HG02973 (cell line): ENCODE results near the gene MBD3.

Experiments used
- ATAC-seq: cut with Tn5 transposase; IDR thresholded peaks from one replicate; pipeline ENCODE4 v1.9.1; 2021; ENCODE audit warnings: moderate library complexity; ENCODE audit not compliant: unreplicated experiment

MBD3 gene

DNA sequence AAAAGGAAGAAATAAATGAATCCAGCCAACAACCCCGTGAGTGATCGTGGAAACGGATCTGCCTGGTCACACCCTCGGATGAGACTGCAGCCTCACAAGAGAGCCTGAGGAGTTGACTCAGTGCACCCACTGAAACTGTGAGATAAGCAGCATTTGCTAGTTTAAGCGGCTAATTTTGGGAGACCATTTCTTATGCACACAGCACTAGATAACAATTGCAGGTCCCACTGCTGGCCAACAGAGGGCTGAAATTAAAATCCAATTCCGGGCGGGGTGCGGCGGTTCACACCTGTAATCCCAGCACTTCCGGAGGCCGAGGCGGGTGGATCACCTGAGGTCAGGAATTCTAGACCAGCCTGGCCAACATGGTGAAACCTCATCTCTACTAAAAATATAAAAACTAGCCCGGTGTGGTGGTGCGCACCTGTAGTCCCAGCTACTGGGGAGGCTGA is 9.0 kb upstream of the MBD3 start:
- no peak for ATAC-seq

DNA sequence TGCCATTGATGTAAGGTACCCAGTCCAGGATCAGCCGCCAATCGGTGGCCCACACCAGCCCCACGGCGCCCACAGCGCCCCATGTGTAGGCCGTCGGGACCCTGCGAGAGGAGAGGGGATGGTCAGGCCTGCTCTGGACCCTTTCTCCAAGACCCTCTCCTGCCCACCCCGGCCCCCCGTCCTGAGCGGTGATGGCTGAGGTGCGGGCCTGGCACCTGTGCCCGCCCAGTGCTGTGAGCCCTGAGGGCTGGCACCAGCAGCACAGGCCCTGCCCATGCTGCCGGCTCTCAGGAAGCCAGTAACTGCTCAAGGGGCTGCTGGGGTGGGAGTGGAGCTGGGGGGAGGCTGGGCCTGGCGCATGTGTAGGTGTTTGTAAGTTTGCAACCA is 6.8 kb upstream of the MBD3 start:
- ATAC-seq, result no peak

DNA sequence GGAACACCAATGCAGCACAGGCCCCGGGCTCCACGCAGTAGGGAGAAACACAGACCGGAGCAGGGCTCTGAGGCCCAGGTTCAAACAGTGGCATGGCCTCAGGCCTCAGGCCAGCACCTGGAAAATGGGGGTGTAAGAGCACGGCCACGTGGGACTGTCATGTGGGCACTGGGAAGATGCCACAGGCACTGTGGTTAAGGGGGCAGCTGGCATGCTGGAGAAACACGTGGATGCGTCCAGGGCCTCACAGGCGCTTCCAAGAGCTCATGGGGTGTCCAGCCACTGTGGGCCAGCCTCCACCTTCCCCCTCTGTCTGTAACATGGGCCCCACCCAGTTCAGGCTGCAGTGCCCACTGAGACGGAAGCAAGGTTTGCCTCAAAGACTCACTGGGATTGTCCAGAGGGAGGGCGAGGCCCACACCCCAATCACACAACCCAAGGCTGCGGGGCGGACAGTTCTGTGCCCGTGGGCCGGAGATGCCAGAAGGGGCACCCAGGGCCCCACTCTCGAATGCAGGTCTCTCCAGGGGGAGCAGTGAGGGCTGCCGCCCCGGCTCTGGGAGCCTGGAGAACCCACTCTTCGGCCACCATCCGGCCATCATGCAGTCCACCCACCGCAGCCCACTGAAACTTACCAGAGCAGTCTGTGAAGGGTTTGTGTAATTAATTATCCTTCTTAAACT is 6.3 kb upstream of the MBD3 start:
- no peak for ATAC-seq

DNA sequence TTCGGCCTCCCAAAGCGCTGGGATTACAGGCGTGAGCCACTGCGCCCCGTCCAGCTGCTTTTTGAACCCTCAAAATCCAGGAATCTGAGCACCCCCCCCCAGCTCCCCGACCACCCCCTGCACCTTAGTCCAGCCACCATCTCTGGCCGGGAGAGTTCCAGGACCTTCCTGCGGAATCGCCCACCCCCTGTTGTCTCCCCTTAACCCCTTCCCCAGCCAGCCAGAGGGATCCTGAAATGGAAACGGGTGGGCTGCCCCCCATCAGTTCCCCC is 772 bp upstream of the MBD3 start:
- ATAC-seq, result no peak

DNA sequence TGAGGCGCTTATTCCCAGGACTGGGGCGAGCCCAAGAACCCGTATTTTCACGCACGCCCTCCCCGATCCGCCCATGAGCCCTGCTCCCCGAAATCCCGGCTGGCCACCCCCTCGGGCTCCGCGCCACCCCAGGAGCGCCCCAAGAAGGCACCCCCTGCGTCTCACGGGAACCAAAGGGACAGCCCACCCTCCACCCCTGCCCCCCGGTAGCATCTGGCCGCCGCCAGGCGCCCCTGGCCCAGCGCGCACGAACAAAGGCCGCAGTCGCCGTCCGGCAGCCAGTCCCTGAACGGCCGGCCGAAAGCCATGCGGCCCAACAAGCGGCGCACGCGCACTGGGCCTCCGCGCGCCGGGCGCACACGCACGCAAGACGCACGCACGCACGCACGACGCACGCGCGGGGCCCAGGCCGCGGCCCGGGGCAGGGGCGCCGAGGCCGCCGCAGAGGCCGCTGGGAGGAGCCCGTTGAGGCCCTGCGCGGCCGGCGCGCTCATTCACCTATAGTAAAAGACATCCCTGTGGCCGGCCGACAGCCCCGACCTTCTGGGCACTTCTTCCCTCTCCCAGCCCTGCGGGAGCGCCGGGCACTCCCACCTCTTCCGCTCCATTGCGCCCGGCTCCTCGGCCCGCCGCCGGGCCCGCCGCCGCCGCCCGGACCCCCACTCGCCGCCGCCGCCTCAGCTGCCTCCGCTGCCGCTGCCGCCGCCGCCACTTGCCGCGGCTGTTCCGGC is 476 bp downstream of the MBD3 start:
- peak; percentile 44 for ATAC-seq

DNA sequence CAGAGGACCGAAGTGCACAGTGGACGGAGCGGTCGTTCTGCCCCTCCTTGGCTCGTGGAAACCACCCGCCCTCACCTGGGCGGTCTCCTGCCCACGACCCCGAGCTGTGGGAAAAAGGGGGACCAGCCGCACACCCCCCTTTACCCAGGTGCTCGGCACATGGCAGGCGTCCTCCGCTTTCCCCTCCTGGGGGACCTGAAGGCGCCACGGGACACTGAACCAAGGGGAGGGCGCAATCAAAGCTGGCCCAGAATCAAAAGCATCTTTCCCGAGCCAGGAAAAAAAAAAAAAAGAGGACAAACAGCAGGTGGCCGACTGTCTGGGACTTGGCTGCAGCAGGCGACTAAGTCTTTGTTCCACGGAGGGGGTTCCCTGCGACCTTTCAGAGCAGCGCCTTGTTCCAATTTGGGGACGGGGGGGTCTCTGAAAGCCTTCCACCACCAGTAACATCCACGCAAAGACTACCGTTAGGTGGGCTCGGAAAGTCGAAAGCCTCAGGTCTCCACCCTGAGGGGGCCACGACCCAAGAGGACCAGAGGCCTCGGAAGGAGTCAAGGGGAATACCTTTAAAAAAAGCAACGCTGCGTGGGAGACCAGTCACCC is 1.1 kb downstream of the MBD3 start:
- ATAC-seq, result no peak

DNA sequence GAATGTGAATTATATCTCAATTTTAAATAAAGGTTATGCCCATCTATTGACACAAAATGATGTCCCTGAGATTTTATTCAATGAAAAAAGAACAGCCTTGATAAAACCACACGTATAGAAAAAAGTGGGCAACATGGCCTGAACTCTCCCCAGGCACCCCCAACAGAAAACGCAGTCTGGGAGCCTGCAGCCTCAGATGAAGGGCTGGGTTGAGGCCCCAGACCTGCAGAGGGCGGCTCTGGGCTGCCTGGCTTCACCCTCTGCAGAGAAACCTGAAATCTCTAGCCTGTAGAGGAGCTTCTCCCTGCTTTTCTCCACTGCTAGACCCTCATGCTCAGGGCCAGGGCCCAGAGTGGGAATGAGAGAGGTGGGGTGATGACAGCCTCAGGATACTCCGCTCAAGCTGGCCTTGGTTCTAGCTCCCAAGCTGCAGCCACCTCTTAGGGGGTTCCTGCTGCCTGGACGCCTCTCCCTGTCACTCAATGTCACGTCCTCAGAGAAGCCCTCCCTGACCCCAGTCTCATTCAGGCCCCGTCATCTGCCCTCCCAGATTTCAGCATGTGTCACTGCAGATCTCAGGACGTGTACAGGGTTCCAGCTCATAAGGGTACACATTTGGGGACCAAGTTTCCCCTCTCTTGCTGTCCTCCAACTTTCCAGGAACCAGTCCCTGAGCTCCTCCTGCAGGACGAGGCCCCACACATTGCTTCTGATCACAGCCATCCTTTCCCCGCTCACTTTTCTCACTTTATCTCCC is 1.8 kb downstream of the MBD3 start:
- ATAC-seq, result no peak

DNA sequence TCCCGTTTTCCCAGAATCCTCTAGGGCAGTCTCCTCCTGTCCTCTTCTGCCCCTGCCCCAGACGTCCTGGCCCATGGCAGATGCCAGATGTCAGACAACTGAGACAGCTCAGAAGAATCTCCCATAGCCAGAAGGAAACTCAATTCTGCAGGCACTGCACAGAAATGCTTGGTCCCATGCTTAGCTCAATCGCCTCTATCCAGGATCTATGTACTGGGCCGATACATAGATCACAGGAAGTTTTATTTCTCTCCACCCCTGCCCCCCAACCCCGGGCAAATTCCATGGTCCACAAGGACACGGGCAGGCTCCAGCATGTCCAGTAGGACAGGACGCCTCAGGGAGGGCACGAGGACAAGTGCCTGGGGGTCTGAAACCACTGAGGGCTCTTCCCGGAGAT is 4.8 kb downstream of the MBD3 start:
- no peak for ATAC-seq

DNA sequence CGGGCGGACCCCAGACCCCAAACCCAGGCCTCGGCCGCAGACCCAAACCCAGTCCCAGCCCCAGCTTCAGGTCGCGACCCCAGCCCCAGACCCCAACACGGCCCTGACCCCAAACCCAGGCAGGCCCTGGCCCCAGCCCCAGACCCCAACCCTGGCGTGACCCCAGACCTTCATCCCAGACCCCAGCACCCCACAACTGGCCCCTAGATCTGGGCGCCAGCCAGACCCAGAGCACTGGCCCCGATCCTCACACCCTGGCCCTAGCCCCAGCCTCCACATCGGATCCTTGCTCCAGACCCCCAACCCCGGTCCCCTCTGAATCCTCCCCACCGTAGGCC is 7.5 kb downstream of the MBD3 start:
- ATAC-seq, result no peak

DNA sequence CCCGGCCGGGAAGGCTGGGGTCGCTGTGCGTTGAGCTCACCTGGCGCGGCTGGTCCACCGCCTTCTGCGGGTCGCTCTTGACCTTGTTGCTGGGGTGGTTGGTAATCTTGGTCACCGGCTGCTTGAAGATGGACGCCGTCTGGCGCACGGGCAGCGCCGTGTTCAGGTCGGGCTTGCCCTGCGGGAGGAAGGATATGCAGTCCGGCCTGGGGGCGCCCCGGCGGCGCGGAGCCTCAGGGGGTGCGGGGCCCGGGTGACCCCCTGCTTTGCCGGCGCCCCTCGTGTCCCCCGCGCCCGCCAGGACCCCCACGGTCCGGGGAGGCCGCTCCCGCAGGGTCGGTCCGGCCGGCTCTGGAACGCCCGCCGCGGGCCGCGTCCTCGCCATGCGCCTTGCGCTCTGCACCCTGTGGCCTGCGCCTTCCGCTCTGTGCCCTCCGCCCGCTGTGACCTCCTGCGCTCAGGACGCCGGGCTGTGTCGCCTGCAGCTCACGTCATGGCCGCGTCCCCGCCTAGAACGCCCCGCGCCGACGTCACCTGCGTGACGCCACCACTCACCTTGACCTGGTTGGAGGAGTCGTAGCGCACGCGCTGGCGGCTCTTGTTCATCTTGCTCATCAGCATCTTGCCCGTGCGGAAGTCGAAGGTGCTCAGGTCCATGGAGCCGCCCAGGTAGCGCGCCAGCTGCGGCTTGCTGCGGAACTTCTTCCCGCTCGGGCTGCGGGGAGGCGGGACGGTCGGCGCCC is 8.0 kb downstream of the MBD3 start:
- ATAC-seq, result no peak

DNA sequence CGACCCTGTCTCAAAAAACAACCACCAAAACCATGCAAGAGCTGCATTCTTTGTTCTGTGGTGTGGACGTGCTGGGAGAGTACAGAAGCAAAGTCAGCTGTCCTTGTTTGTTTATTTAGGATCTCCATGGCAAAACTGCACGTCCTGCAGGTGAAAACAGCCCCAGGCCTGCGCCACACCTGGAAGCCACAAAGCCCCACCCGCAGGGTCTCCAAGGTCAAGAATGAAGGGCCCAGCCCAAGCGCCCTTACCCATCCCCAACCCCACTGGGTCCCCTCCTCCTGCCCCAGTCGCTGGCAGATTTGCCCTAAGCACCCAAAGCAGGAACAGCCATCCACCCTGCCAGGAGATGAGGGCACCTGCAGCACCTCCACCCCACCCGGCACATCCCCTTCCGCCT is 10.5 kb downstream of the MBD3 start:
- ATAC-seq, result no peak

DNA sequence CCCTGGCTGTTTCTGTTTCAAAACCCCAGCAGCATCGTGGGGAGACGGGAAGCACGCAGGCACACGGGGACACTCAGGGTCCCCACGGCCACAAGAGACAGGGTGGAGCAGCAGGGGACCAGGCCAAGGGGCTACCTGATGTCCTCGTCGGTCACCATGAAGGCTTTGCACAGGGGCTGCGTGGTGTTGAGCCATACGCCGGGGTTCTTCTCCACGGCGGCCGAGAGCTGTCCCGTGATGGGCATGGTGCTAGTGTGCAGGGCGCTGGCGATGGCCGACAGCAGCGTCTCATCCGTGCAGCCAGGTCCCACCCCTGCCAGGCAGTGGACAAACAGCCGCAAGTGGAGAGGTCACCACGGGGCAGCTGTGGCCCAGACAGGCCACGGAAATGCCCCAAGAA is 11.7 kb downstream of the MBD3 start:
- no peak for ATAC-seq

DNA sequence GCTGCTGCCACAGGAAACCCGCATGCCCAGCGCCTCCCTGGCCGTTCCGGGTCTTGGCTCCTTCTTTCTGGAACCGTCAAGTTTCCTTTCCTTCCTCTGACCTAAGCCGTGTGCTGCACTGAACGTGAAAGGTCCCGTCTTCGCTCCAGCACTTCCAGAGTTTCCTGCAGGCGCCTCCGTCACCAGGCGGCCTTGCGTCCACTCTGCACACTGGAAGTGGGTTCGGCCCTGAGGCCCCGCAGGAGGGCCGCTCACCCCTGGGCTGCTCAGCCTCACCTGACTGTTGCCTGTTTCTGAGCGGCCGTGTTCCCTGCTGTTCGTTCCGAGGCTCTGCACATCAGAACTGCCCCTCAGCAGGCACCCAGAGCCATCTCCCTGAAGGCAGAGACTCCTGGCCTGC is 12.3 kb downstream of the MBD3 start:
- no peak for ATAC-seq

DNA sequence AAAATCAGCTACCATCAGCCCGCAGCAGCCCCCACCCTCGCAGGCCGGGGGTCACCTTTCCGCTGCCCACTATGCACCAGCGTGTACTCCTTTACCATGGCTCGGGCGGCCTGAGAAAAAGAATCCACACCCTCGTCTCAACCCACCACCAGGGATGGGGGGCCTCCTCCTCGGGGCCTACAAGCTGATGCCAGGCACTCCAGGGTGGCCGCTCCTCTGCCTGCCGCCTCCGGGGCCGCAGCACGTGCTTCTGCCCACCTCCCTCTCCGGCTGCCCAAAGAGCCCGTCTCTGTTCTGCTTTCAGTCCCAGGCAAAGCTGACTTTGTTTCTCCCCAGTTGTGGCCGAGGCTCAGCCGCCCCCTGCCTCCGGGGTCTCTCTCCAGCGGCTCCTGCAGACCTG is 13.4 kb downstream of the MBD3 start:
- no peak for ATAC-seq

DNA sequence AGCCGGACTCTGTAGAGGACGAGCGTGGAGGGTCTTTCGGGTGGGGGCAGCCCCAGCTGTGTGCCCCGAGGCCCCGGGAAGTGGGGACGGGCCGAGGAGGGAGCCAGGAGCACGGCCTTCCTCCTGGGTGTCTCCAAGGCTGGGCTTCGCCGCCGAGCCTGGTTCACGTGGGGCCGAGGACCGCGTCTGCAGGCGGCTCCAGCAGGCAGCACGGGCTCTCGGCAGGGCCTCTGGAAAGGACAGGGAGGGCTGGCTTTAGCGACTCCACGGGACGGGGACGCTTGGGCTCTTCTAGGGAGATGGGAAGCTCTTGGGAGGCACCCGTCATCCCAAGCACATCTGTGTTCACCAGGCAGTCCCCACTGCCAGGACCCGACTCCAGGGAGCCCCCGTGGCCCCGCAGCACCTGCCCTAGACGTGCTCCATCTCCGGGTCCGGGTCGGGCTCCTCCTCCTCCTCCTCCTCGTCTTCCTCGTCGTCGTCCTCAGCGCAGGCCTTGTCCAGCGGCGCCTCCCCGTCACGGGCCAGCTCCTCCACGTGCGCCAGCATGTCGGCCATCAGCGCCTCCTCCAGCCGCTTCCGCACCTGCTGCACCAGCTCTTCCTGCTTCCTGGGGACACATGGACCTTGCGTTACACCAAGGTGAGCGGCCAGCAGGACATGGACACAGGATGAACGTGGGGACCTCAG is 14.6 kb downstream of the MBD3 start:
- ATAC-seq, result no peak

DNA sequence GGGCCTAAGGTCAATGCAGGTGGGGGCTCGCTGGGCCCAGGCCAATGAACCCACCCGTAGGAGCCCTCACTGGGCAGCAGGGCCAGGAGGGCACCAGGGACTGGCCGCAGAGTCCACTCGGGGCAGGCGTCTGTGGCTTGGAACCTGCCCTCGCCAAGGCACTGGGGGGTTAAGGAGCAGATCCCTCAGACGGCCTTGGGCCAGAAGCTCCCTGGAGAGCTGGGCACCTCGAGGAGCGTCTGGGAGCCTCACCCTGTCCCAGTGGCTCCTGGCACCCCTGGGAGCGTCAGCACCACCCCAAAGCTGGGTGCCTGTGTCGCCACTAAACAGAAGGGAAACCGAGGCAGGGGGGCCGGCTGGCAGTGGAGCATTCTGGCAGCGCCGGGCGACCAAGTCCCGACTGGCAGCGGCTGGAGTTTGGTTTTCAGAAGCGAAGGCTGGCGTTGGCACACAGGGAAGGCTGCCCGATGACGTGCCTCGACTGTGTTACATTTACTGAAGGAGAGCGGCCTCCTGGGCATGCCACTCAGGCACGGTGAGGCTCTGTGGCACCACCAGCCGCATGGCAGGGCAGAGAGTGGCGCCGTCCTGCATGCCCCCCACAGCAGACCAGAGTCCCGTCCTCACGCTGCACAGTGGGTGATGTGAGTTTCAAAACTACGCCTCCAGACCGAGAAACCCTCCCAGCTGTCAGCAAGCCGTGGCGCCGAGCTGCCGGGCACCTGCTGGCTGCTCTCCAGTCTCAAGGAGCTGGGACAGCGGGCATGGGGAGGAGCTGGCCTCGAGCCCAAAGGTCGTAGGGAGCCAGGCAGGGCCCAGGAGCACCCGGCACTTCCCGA is 15.4 kb downstream of the MBD3 start:
- no peak for ATAC-seq

DNA sequence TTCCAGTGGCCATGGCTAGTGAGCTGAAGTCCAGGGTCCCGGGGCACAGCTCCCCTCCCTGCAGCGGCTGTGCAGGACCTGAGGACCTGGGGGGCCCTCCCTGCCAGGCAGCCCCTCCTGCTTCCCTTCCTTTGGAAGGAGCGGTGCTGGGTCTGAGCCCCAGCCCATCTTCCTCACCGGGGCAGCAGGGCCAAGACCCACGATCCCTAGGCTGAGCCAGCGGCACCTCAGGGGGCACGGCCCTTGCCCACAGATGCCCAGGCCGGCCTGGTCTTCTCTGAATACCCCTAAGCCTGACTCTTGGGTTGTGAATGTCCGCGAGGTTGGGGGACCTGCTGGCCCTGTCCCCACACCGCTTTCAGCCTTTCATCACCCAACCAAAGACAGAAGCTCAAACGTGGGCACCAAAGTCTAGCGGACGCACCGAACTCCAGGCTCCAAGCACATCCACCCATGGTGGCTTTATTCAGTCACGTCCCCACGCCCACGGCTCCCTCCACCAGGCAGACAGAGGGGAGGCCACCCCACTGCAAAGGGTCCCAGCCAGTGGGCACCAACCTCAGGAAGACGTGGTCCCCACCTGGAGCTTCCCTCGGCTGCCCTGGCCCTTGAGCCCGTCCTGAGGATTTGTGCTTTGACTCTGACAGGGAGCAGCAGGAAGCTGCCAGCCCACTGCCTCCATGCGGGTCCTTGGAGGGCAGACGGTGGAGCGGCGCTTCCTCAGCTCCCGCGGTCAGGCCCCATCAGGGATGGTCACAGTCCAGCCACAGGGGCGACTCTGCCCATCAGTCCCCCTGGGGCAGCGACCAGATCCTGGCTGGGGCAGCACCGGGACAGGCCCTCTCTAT is 16.2 kb downstream of the MBD3 start:
- ATAC-seq, result no peak

DNA sequence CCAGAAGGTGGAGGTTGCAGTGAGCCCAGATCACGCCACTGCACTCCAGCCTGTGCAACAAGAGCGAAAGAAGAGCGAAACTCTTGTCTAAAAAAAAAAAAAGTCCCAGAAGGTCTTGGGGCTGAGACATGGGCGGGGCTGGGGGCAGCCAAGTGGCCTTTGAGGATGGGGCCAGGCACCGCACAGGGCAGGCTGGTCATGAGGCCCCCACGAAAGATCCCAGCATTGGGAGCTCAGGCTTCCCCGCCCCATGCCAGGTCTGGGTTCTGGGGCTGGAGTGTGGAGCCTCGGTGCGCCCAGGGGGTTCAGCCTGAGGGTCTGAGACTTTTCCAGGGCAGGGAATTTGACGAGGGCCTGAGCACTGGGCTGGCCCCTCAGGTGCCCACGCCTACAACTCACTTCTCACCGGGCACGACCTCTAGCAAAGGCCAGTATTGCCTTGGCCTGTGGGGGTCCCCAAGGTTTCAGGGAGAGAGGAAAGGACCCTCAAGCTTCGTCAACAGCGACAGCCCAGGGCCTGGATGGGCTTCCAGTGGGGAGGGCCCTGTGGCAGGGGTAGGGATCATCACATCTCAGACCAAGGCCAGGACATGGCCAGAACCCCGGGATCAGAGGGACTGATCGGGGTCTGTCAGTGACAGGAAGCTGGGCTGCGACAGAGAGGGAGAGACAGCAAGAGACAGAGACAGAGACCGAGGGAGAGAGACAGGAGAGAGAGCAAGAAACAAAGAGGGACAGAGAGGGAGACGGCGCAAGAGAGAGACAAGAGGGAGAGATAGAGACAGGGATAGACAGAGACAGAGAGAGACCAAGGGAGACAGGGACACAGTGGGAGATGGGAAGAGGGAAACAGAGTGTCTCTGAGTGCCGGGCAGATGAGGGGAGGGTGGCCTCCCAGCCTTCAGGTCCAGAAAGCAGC is 17.1 kb downstream of the MBD3 start:
- no peak for ATAC-seq
